Measurements from ENCODE around the gene C1QL3. TPM values are rescaled to one million over a fixed set of nuclear protein-coding genes. Genes with fewer than 3 reads are reported as not detected.

The C1QL3 gene
- total RNA-seq, 4 donors from 2014 or later: 0.18 TPM; not detected in 3

GRCh38 chr10:16519250-16519907, 2.3 kb downstream of the C1QL3 start:
- peak overlapping the region; percentile 59 for H3K4me3 ChIP-seq
- TF ChIP-seq POLR2AphosphoS5 (IDR thresholded peaks at IDR 0.05) (no peak), EP300 (IDR thresholded peaks at IDR 0.05) (no peak), CTCF (IDR thresholded peaks at IDR 0.05) (no peak), POLR2A (IDR thresholded peaks at IDR 0.05) (no peak)
- WGBS: 50% methylated on average over 31 of the region's 31 CpGs
- H3K27ac ChIP-seq: no peak overlapping the region
- no peaks in the 10 kb centered on the region for H3K9me3 ChIP-seq
- no peaks in the 10 kb centered on the region for H3K36me3 ChIP-seq
- peaks cover 34% of the 10 kb centered on the region for H3K27me3 ChIP-seq
- no peak for DNase-seq (ENCODE audit: low spot score in 2 of 2)
- H3K4me1 ChIP-seq: peaks cover 27% of the 10 kb centered on the region

GRCh38 chr10:16518822-16519221, 2.9 kb downstream of the C1QL3 start:
- 79% methylated on average over 4 of the region's 4 CpGs for WGBS

GRCh38 chr10:16510843-16511242, 10.8 kb downstream of the C1QL3 start:
- WGBS: 93% methylated on average over 9 of the region's 9 CpGs
- peaks cover 7% of the 10 kb centered on the region for H3K36me3 ChIP-seq
- no peak for TF ChIP-seq POLR2A (IDR thresholded peaks at IDR 0.05)
- no peak for TF ChIP-seq CTCF (IDR thresholded peaks at IDR 0.05)
- TF ChIP-seq EP300 (IDR thresholded peaks at IDR 0.05): no peak
- no peak for TF ChIP-seq POLR2AphosphoS5 (IDR thresholded peaks at IDR 0.05)

More at GRCh38 chr10:16518822-16519221, 2.9 kb downstream of the C1QL3 start:
- peaks cover 34% of the 10 kb centered on the region for H3K27me3 ChIP-seq
- TF ChIP-seq CTCF (IDR thresholded peaks at IDR 0.05): no peak
- no peak for TF ChIP-seq POLR2A (IDR thresholded peaks at IDR 0.05)
- TF ChIP-seq POLR2AphosphoS5 (IDR thresholded peaks at IDR 0.05): no peak
- TF ChIP-seq EP300 (IDR thresholded peaks at IDR 0.05): no peak
- no peak overlapping the region for H3K27ac ChIP-seq
- H3K4me3 ChIP-seq: no peak overlapping the region
- no peaks in the 10 kb centered on the region for H3K9me3 ChIP-seq
- DNase-seq (ENCODE audit: low spot score in 2 of 2): no peak
- peaks cover 27% of the 10 kb centered on the region for H3K4me1 ChIP-seq
- no peaks in the 10 kb centered on the region for H3K36me3 ChIP-seq

GRCh38 chr10:16509996-16510395, 11.7 kb downstream of the C1QL3 start:
- Histone ChIP-seq H3K4me1 (no peaks in the 10 kb centered on the region), H3K4me3 (no peak overlapping the region), H3K27me3 (no peaks in the 10 kb centered on the region), H3K9me3 (no peaks in the 10 kb centered on the region), H3K27ac (no peak overlapping the region), H3K36me3 (peaks cover 7% of the 10 kb centered on the region)
- 85% methylated on average over 5 of the region's 5 CpGs for WGBS
- TF ChIP-seq EP300 (IDR thresholded peaks at IDR 0.05): no peak
- TF ChIP-seq POLR2AphosphoS5 (IDR thresholded peaks at IDR 0.05): no peak
- no peak for TF ChIP-seq POLR2A (IDR thresholded peaks at IDR 0.05)
- TF ChIP-seq CTCF (IDR thresholded peaks at IDR 0.05): no peak
- no peak for DNase-seq (ENCODE audit: low spot score in 2 of 2)

More at GRCh38 chr10:16510843-16511242, 10.8 kb downstream of the C1QL3 start:
- no peak for DNase-seq (ENCODE audit: low spot score in 2 of 2)
- no peaks in the 10 kb centered on the region for H3K27me3 ChIP-seq
- no peaks in the 10 kb centered on the region for H3K9me3 ChIP-seq
- H3K4me1 ChIP-seq: no peaks in the 10 kb centered on the region
- no peak overlapping the region for H3K4me3 ChIP-seq
- H3K27ac ChIP-seq: no peak overlapping the region

GRCh38 chr10:16505161-16505560, 16.5 kb downstream of the C1QL3 start:
- WGBS: 94% methylated on average over 1 of the region's 1 CpG
- TF ChIP-seq EP300 (IDR thresholded peaks at IDR 0.05): no peak
- TF ChIP-seq CTCF (IDR thresholded peaks at IDR 0.05): no peak
- TF ChIP-seq POLR2AphosphoS5 (IDR thresholded peaks at IDR 0.05): no peak
- TF ChIP-seq POLR2A (IDR thresholded peaks at IDR 0.05): no peak
- Histone ChIP-seq H3K4me3 (no peak overlapping the region), H3K9me3 (no peaks in the 10 kb centered on the region), H3K27ac (no peak overlapping the region), H3K36me3 (peaks cover 7% of the 10 kb centered on the region), H3K4me1 (no peaks in the 10 kb centered on the region), H3K27me3 (no peaks in the 10 kb centered on the region)
- DNase-seq (ENCODE audit: low spot score in 2 of 2): no peak

Data from suprapubic skin (tissue), 4 donors.